ENCODE results near the gene TPRG1L.

TPRG1L gene

GRCh38 chr1:3618881-3619671 is 5.7 kb upstream of the TPRG1L start:
- TF ChIP-seq TAF1 (IDR thresholded peaks at IDR 0.05; ENCODE audit: borderline replicate concordance, insufficient read depth, low read length) (no peak), POLR2AphosphoS5 (IDR thresholded peaks at IDR 0.05; ENCODE audit: low read depth, low read length) (no peak), REST (IDR thresholded peaks at IDR 0.05; ENCODE audit: insufficient read depth in 1 of 2, low read depth in 2 of 2, low read length in 2 of 2) (no peak), SIN3A (IDR thresholded peaks at IDR 0.05; ENCODE audit: borderline replicate concordance, insufficient read depth, low read length) (no peak), FOXP2 (optimal IDR thresholded peaks at IDR 0.05; ENCODE audit: borderline replicate concordance, extremely low read depth, extremely low read length, insufficient read depth) (no peak)

GRCh38 chr1:3620708-3621107 is 4.1 kb upstream of the TPRG1L start:
- no peak for TF ChIP-seq FOXP2 (optimal IDR thresholded peaks at IDR 0.05; ENCODE audit: borderline replicate concordance, extremely low read depth, extremely low read length, insufficient read depth)
- TF ChIP-seq POLR2AphosphoS5 (IDR thresholded peaks at IDR 0.05; ENCODE audit: low read depth, low read length): no peak
- no peak for TF ChIP-seq SIN3A (IDR thresholded peaks at IDR 0.05; ENCODE audit: borderline replicate concordance, insufficient read depth, low read length)
- TF ChIP-seq REST (IDR thresholded peaks at IDR 0.05; ENCODE audit: insufficient read depth in 1 of 2, low read depth in 2 of 2, low read length in 2 of 2): no peak
- TF ChIP-seq TAF1 (IDR thresholded peaks at IDR 0.05; ENCODE audit: borderline replicate concordance, insufficient read depth, low read length): no peak

GRCh38 chr1:3623441-3624199 is 1.2 kb upstream of the TPRG1L start:
- TF ChIP-seq FOXP2 (optimal IDR thresholded peaks at IDR 0.05; ENCODE audit: borderline replicate concordance, extremely low read depth, extremely low read length, insufficient read depth) (no peak), SIN3A (IDR thresholded peaks at IDR 0.05; ENCODE audit: borderline replicate concordance, insufficient read depth, low read length) (no peak), POLR2AphosphoS5 (IDR thresholded peaks at IDR 0.05; ENCODE audit: low read depth, low read length) (no peak), REST (IDR thresholded peaks at IDR 0.05; ENCODE audit: insufficient read depth in 1 of 2, low read depth in 2 of 2, low read length in 2 of 2) (no peak), TAF1 (IDR thresholded peaks at IDR 0.05; ENCODE audit: borderline replicate concordance, insufficient read depth, low read length) (no peak)

GRCh38 chr1:3625151-3625907 is 514 bp downstream of the TPRG1L start:
- TF ChIP-seq FOXP2 (optimal IDR thresholded peaks at IDR 0.05; ENCODE audit: borderline replicate concordance, extremely low read depth, extremely low read length, insufficient read depth) (no peak), REST (IDR thresholded peaks at IDR 0.05; ENCODE audit: insufficient read depth in 1 of 2, low read depth in 2 of 2, low read length in 2 of 2) (no peak), TAF1 (IDR thresholded peaks at IDR 0.05; ENCODE audit: borderline replicate concordance, insufficient read depth, low read length) (no peak), POLR2AphosphoS5 (IDR thresholded peaks at IDR 0.05; ENCODE audit: low read depth, low read length) (no peak), SIN3A (IDR thresholded peaks at IDR 0.05; ENCODE audit: borderline replicate concordance, insufficient read depth, low read length) (no peak)

Data from PFSK-1 (cell line).